GM18870 (cell line): Measurements from ENCODE around the gene SIAH2.
A peak's percentile ranks its signal among the peaks of the same experiment; 100 is the strongest.
"Not testable (repeated sequence)": the region's sequence is repeated elsewhere in the genome, so short reads cannot be mapped to it uniquely, and the experiment has no call there.

Source experiments
- ATAC-seq: cut with Tn5 transposase; IDR thresholded peaks from one replicate; pipeline ENCODE4 v1.9.1; 2021; ENCODE audit warnings: moderate library complexity; ENCODE audit not compliant: unreplicated experiment

Gene SIAH2

GRCh38 chr3:150763122-150763840 lies at the start of gene SIAH2:
TSS of gene SIAH2 (minus strand) at chr3:150763169. CDS start at chr3:150762849, 320 bp downstream.
- peak; percentile 32 for ATAC-seq

GRCh38 chr3:150811984-150812383 lies 49.0 kb upstream of the SIAH2 start:
- no peak for ATAC-seq

- no peak for ATAC-seq
Measured at GRCh38 chr3:150810641-150811040, 47.7 kb upstream of the SIAH2 start.

- no peak for ATAC-seq
Measured at GRCh38 chr3:150806185-150806835, 43.3 kb upstream of the SIAH2 start.

GRCh38 chr3:150805354-150805753 lies 42.4 kb upstream of the SIAH2 start:
- ATAC-seq = no peak

GRCh38 chr3:150803440-150803985 lies 40.5 kb upstream of the SIAH2 start:
- ATAC-seq = no peak

GRCh38 chr3:150800722-150801121 lies 37.8 kb upstream of the SIAH2 start:
- no peak for ATAC-seq

GRCh38 chr3:150798122-150798618 lies 35.2 kb upstream of the SIAH2 start:
- no peak for ATAC-seq

- no peak for ATAC-seq
Measured at GRCh38 chr3:150797155-150797554, 34.2 kb upstream of the SIAH2 start.

- ATAC-seq = not testable (repeated sequence)
Measured at GRCh38 chr3:150796527-150796926, 33.6 kb upstream of the SIAH2 start.

GRCh38 chr3:150793641-150794040 lies 30.7 kb upstream of the SIAH2 start:
- no peak for ATAC-seq

- ATAC-seq = no peak
Measured at GRCh38 chr3:150790629-150791028, 27.7 kb upstream of the SIAH2 start.

- no peak for ATAC-seq
Measured at GRCh38 chr3:150789451-150789850, 26.5 kb upstream of the SIAH2 start.

- peak; percentile 56 for ATAC-seq
Measured at GRCh38 chr3:150787741-150788370, 24.9 kb upstream of the SIAH2 start.

- no peak for ATAC-seq
Measured at GRCh38 chr3:150786791-150787190, 23.8 kb upstream of the SIAH2 start.

- no peak for ATAC-seq
Measured at GRCh38 chr3:150784747-150785125, 21.8 kb upstream of the SIAH2 start.

GRCh38 chr3:150783920-150784746 lies 21.2 kb upstream of the SIAH2 start:
- ATAC-seq = peak; percentile 60

GRCh38 chr3:150783316-150783715 lies 20.3 kb upstream of the SIAH2 start:
- ATAC-seq = no peak

- ATAC-seq = no peak
Measured at GRCh38 chr3:150779402-150779858, 16.5 kb upstream of the SIAH2 start.

GRCh38 chr3:150778793-150779401 lies 15.9 kb upstream of the SIAH2 start:
- no peak for ATAC-seq
